IMR-90 (cell line): ENCODE data around the gene SLC38A1.

ENCODE experiments used
- CEBPB ChIP-seq: IDR thresholded peaks from 2 replicates; pipeline ENCODE4 v1.6.1; 2012; ENCODE audit warnings: low read depth, low read length, improper control_type of control experiment
- CHD1 ChIP-seq: IDR thresholded peaks from 2 replicates; pipeline ENCODE4 v1.6.1; 2012; ENCODE audit warnings: low read depth, low read length, improper control_type of control experiment
- FOS ChIP-seq: fragments of 150-350 bp; IDR thresholded peaks from 2 replicates; pipeline ENCODE4 v1.6.1; 2016; ENCODE audit warnings: low read depth, low read length
- MAFK ChIP-seq: IDR thresholded peaks from 2 replicates; pipeline ENCODE4 v1.6.1; 2012; ENCODE audit warnings: low read depth, low read length, improper control_type of control experiment
- MXI1 ChIP-seq: IDR thresholded peaks from 2 replicates; pipeline ENCODE4 v1.6.1; 2012; ENCODE audit warnings: low read depth, mild to moderate bottlenecking, low read length, moderate library complexity, borderline replicate concordance
- NFE2L2 ChIP-seq: fragments of 150-350 bp; IDR thresholded peaks from 2 replicates; pipeline ENCODE4 v1.6.1; 2016; ENCODE audit warnings: low read depth, mild to moderate bottlenecking, low read length
- POLR2A ChIP-seq: IDR thresholded peaks from 2 replicates; pipeline ENCODE4 v1.6.1; 2012; ENCODE audit warnings: mild to moderate bottlenecking, low read depth, low read length
- RAD21 ChIP-seq: IDR thresholded peaks from 2 replicates; pipeline ENCODE4 v1.6.1; 2012; ENCODE audit warnings: low read length, improper control_type of control experiment
- RCOR1 ChIP-seq: IDR thresholded peaks from 2 replicates; pipeline ENCODE4 v1.6.1; 2012; ENCODE audit warnings: mild to moderate bottlenecking, low read length, improper control_type of control experiment; ENCODE audit not compliant: insufficient replicate concordance
- RFX5 ChIP-seq: IDR thresholded peaks from 2 replicates; pipeline ENCODE4 v1.8.0; 2012; ENCODE audit warnings: low read depth, mild to moderate bottlenecking, low read length, moderate library complexity
- SMC3 ChIP-seq: fragments of 150-350 bp; IDR thresholded peaks from 2 replicates; pipeline ENCODE4 v1.6.1; 2016; ENCODE audit warnings: low read depth, mild to moderate bottlenecking, antibody characterized with exemption, low read length, moderate library complexity
- USF2 ChIP-seq: fragments of 150-350 bp; IDR thresholded peaks from 2 replicates; pipeline ENCODE4 v1.6.1; 2017; ENCODE audit warnings: mild to moderate bottlenecking, antibody characterized with exemption, low read length, low read depth
- TF ChIP-seq, protein P1 (sequence below): conservative IDR thresholded peaks from 2 replicates; pipeline ENCODE4 v1.5.1; 2012; ENCODE audit warnings: mild to moderate bottlenecking, low read depth, low read length, improper control_type of control experiment

DNA sequence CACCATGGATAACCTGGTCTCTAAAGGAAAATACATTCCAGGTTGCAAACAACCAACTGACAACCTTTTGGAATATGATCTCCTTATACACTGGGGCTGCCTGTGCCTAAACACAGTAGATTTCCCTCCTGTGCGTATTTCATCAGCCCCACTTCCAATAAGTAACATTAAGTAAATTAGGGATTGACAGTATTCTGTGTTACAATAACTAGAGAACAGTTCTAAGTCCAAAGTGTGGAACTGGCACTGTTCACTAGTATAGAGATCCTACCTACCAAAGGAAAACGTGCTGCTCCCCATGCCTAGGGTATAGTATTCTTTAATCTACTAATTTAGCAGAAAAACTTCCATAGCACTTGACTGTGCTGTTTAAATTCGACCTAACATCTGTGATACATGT is 82.8 kb downstream of the SLC38A1 start:
- TF ChIP-seq, protein P1, sequence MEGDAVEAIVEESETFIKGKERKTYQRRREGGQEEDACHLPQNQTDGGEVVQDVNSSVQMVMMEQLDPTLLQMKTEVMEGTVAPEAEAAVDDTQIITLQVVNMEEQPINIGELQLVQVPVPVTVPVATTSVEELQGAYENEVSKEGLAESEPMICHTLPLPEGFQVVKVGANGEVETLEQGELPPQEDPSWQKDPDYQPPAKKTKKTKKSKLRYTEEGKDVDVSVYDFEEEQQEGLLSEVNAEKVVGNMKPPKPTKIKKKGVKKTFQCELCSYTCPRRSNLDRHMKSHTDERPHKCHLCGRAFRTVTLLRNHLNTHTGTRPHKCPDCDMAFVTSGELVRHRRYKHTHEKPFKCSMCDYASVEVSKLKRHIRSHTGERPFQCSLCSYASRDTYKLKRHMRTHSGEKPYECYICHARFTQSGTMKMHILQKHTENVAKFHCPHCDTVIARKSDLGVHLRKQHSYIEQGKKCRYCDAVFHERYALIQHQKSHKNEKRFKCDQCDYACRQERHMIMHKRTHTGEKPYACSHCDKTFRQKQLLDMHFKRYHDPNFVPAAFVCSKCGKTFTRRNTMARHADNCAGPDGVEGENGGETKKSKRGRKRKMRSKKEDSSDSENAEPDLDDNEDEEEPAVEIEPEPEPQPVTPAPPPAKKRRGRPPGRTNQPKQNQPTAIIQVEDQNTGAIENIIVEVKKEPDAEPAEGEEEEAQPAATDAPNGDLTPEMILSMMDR, result no peak
- no peak for TF ChIP-seq SMC3
- TF ChIP-seq MAFK, result no peak
- TF ChIP-seq POLR2A, result no peak
- no peak for TF ChIP-seq CHD1
- TF ChIP-seq RAD21, result no peak
- no peak for TF ChIP-seq FOS
- TF ChIP-seq NFE2L2, result no peak
- TF ChIP-seq MXI1, result no peak
- no peak for TF ChIP-seq CEBPB
- TF ChIP-seq RCOR1, result no peak
- no peak for TF ChIP-seq USF2
- no peak for TF ChIP-seq RFX5
